Trophoblast cell (in vitro differentiated cells and primary cell): Measurements from ENCODE around the gene DDX27.

Source experiments
- DNase-seq, 2 donors: peaks; one replicate each; pipeline ENCODE4 v3.0.0-alpha.2; 2016
- H2AFZ ChIP-seq: 2 replicates; pipeline ENCODE4 v1.6.1; 2013; ENCODE audit warnings: low read length, moderate library complexity, mild to moderate bottlenecking; ENCODE audit not compliant: insufficient read depth, poor library complexity
- H2AK5ac ChIP-seq: 2 replicates; pipeline ENCODE4 v1.6.1; 2013; ENCODE audit warnings: mild to moderate bottlenecking, low read length
- H2BK120ac ChIP-seq: 2 replicates; pipeline ENCODE4 v1.6.1; 2013; ENCODE audit warnings: low read length, mild to moderate bottlenecking, moderate library complexity; ENCODE audit not compliant: insufficient read depth, poor library complexity
- H2BK12ac ChIP-seq: 2 replicates; pipeline ENCODE4 v1.6.1; 2013; ENCODE audit warnings: mild to moderate bottlenecking, low read length, moderate library complexity
- H2BK5ac ChIP-seq: 2 replicates; pipeline ENCODE4 v1.6.1; 2013; ENCODE audit warnings: low read length, low read depth, moderate library complexity, mild to moderate bottlenecking; ENCODE audit not compliant: poor library complexity
- H3K14ac ChIP-seq: 2 replicates; pipeline ENCODE4 v1.6.1; 2013; ENCODE audit warnings: mild to moderate bottlenecking, low read length
- H3K18ac ChIP-seq: 2 replicates; pipeline ENCODE4 v1.6.1; 2013; ENCODE audit warnings: mild to moderate bottlenecking, low read length
- H3K23ac ChIP-seq: 2 replicates; pipeline ENCODE4 v1.6.1; 2013; ENCODE audit warnings: low read length
- H3K27ac ChIP-seq: 2 replicates; pipeline ENCODE4 v1.5.1; 2013; ENCODE audit warnings: low read depth, mild to moderate bottlenecking, inconsistent platforms, low read length, moderate library complexity
- H3K27me3 ChIP-seq: 2 replicates; pipeline ENCODE4 v1.6.1; 2013; ENCODE audit warnings: inconsistent platforms, mild to moderate bottlenecking, low read length, moderate library complexity; ENCODE audit not compliant: insufficient read depth
- H3K36me3 ChIP-seq, 2 experiments: 1 replicate in 1 of 2; 2 replicates in 1 of 2; pipeline ENCODE4 v1.6.1; 2013; ENCODE audit warnings: low read length in 2 of 2, mild to moderate bottlenecking in 2 of 2, moderate library complexity in 1 of 2; ENCODE audit not compliant: insufficient read depth in 2 of 2, control insufficient read depth in 1 of 2
- H3K4ac ChIP-seq: 2 replicates; pipeline ENCODE4 v1.6.1; 2013; ENCODE audit warnings: low read depth, mild to moderate bottlenecking, low read length, moderate library complexity
- H3K4me1 ChIP-seq, 2 experiments: 1 replicate in 1 of 2; 2 replicates in 1 of 2; pipeline ENCODE4 v1.6.1; 2013; ENCODE audit warnings: low read length in 2 of 2, mild to moderate bottlenecking in 2 of 2, moderate library complexity in 1 of 2; ENCODE audit not compliant: insufficient read depth in 2 of 2, control insufficient read depth in 1 of 2
- H3K4me2 ChIP-seq: 2 replicates; pipeline ENCODE4 v1.6.1; 2013; ENCODE audit warnings: inconsistent platforms, mild to moderate bottlenecking, low read length, moderate library complexity
- H3K4me3 ChIP-seq: 2 replicates; pipeline ENCODE4 v1.5.1; 2013; ENCODE audit warnings: mild to moderate bottlenecking, low read depth, low read length, inconsistent platforms
- H3K79me1 ChIP-seq: one replicate; pipeline ENCODE4 v1.6.1; 2013; ENCODE audit warnings: low read length
- H3K79me2 ChIP-seq: 2 replicates; pipeline ENCODE4 v1.6.1; 2013; ENCODE audit warnings: low read length, mild to moderate bottlenecking; ENCODE audit not compliant: control insufficient read depth, insufficient read depth, poor library complexity
- H3K9ac ChIP-seq: 2 replicates; pipeline ENCODE4 v1.6.1; 2013; ENCODE audit warnings: mild to moderate bottlenecking, low read length
- H3K9me3 ChIP-seq: 2 replicates; pipeline ENCODE4 v1.6.1; 2013; ENCODE audit warnings: low read depth, mild to moderate bottlenecking, control low read depth, inconsistent platforms, low read length; ENCODE audit not compliant: insufficient read depth
- H4K12ac ChIP-seq: 2 replicates; pipeline ENCODE4 v1.6.1; 2013; ENCODE audit warnings: low read depth, mild to moderate bottlenecking, low read length, moderate library complexity
- H4K8ac ChIP-seq: 2 replicates; pipeline ENCODE4 v1.6.1; 2013; ENCODE audit warnings: low read depth, mild to moderate bottlenecking, low read length, moderate library complexity
- H4K91ac ChIP-seq: one replicate; pipeline ENCODE4 v1.6.1; 2013; ENCODE audit warnings: low read depth, mild to moderate bottlenecking, low read length, moderate library complexity
- WGBS: extraction: QIAGEN DNeasy Blood & Tissue Kit; methylation state at CpG from one replicate; pipeline ENCODE4 v1.1.7; 2013; ENCODE audit warnings: missing lambda C conversion rate; ENCODE audit not compliant: insufficient read length, insufficient coverage; ENCODE audit errors: extremely low coverage; 5-methylcytosine and 5-hydroxymethylcytosine counted together

DDX27 gene

DNA sequence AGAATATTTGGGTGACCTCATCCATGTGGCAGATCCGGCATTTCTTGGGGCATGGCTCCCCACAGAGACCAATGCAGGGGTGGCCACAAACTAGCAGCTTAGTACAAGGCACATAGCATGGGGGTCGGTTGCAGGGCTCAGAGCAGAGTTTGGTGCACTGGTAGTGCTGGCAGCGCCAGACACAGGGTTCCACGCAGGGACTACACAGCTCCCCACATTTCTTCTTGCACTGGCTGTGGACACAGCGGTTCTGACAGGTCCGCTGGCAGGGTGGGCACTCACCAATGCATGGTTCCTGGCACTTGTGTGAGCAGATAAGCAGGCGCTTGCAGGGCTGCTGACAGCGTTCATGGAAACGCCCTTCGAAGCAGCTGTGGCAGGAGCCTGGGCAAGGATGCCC lies 29.1 kb downstream of the DDX27 start:
- DNase-seq: no peak
- Histone ChIP-seq H3K4me3 (no peak overlapping the region), H3K9ac (no peak overlapping the region), H3K36me3 (peaks cover 55 to 73% of the 10 kb centered on the region in 2 experiments), H3K79me1 (no peaks in the 10 kb centered on the region), H2AK5ac (no peak overlapping the region), H3K79me2 (no peaks in the 10 kb centered on the region), H3K18ac (no peak overlapping the region), H2BK120ac (no peak overlapping the region), H3K4me1 (no peaks in the 10 kb centered on the region), H3K4me2 (no peak overlapping the region), H3K9me3 (no peaks in the 10 kb centered on the region), H2AFZ (no peak overlapping the region), H4K8ac (no peak overlapping the region), H3K23ac (no peak overlapping the region), H4K12ac (no peak overlapping the region), H2BK5ac (no peak overlapping the region), H3K27ac (no peak overlapping the region), H2BK12ac (no peak overlapping the region), H3K27me3 (no peaks in the 10 kb centered on the region), H3K4ac (no peak overlapping the region), H3K14ac (no peak overlapping the region), H4K91ac (no peak overlapping the region)
- WGBS: no CpG with 5 or more reads among the region's 10 CpGs

DNA sequence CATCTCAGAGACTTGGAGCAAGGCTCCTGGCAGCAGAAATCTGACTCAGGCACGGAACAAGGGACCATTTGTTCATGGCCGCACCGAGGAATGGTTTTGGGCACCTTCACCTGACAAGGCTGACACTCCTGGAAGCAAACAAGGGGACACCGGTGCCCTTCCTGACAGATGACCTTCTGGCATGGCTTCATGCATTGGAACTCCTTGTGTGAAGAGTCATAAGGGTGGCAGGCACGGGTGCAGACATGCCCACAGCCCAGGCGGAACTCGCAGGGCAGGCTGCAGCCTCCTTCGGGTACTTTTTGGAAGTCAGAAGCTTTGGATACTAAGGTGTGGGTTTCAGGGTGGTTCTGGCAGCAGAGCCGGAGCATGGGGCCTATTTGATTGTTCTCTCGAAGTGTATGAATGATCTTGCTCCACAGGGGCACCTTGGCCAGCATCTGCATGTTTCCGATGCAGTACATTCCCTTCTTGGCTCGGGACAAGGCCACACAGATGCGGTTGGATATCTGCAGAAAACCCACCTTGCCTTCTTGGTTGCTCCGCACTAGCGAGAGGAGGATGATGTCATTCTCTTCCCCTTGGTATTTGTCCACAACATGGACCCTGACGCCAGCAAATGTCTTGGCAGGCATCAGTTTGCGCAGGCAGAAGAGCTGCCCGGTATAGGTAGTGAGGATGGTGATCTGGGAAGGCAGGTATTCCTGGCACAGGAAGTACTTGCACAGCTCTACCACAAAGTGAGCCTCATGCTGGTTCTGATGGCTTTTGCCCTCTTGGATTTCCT lies 29.9 kb downstream of the DDX27 start:
- no peak overlapping the region for H2BK120ac ChIP-seq
- WGBS: no CpG with 5 or more reads among the region's 18 CpGs
- H3K9ac ChIP-seq: no peak overlapping the region
- no peaks in the 10 kb centered on the region for H3K27me3 ChIP-seq
- no peak overlapping the region for H3K18ac ChIP-seq
- no peak overlapping the region for H3K4ac ChIP-seq
- H3K36me3 ChIP-seq: peaks cover 63 to 78% of the 10 kb centered on the region in 2 experiments
- H3K27ac ChIP-seq: no peak overlapping the region
- no peak overlapping the region for H3K14ac ChIP-seq
- H3K4me2 ChIP-seq: no peak overlapping the region
- H3K79me1 ChIP-seq: no peaks in the 10 kb centered on the region
- no peak overlapping the region for H4K12ac ChIP-seq
- no peak overlapping the region for H2AK5ac ChIP-seq
- H2AFZ ChIP-seq: no peak overlapping the region
- H2BK12ac ChIP-seq: no peak overlapping the region
- no peaks in the 10 kb centered on the region for H3K9me3 ChIP-seq
- H3K23ac ChIP-seq: no peak overlapping the region
- DNase-seq: no peak
- no peak overlapping the region for H3K4me3 ChIP-seq
- no peak overlapping the region for H4K8ac ChIP-seq
- H3K79me2 ChIP-seq: no peaks in the 10 kb centered on the region
- H2BK5ac ChIP-seq: no peak overlapping the region
- no peak overlapping the region for H4K91ac ChIP-seq
- H3K4me1 ChIP-seq: no peaks in the 10 kb centered on the region

DNA sequence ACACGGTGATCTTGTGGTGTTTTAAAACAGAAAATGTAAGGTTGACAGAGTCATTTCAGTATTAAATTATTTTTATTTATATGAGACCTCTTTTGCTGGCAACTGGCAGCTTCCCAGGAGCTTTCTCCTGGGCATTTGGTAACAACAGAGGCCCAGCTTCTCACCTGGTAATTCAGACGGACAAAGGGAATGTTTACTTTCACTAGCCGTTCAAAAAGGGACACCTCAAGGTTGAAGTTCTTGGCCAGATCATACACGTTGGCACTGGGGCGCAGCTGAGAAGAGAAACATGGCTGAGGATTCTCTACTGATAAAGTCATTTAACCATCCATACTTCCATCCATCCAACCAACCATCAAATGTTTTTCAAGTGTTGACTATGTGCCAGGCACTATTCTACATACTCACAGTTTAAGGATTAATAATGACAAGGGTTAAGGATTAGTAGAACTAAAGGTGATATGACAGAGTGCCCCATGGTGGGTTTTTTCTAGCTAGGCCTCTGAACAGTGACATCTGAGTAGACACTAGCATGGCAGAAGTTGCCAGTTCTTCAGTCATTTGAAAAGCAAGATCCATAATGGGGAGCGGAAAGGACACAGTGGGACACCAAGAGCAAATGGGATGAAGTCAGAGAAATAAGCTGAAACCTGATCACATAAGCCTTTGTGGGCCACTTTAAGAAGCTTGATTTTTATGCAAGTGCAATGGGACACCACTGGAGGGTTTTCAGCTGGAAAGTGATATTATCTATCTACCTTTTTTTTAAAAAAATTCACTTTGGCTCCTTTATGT lies 33.5 kb downstream of the DDX27 start:
- Histone ChIP-seq H4K91ac (no peak overlapping the region), H3K4ac (no peak overlapping the region), H2AK5ac (no peak overlapping the region), H3K9me3 (no peaks in the 10 kb centered on the region), H3K27ac (no peak overlapping the region), H3K9ac (no peak overlapping the region), H4K12ac (no peak overlapping the region), H3K18ac (no peak overlapping the region), H2AFZ (no peak overlapping the region), H2BK5ac (no peak overlapping the region), H3K27me3 (no peaks in the 10 kb centered on the region), H3K4me1 (no peaks in the 10 kb centered on the region), H3K79me2 (no peaks in the 10 kb centered on the region), H2BK120ac (no peak overlapping the region), H3K4me2 (no peak overlapping the region), H3K79me1 (no peaks in the 10 kb centered on the region), H2BK12ac (no peak overlapping the region), H3K4me3 (no peak overlapping the region), H3K14ac (no peak overlapping the region), H3K23ac (no peak overlapping the region), H4K8ac (no peak overlapping the region), H3K36me3 (peaks cover 60 to 72% of the 10 kb centered on the region in 2 experiments)
- no CpG with 5 or more reads among the region's 6 CpGs for WGBS
- no peak for DNase-seq

DNA sequence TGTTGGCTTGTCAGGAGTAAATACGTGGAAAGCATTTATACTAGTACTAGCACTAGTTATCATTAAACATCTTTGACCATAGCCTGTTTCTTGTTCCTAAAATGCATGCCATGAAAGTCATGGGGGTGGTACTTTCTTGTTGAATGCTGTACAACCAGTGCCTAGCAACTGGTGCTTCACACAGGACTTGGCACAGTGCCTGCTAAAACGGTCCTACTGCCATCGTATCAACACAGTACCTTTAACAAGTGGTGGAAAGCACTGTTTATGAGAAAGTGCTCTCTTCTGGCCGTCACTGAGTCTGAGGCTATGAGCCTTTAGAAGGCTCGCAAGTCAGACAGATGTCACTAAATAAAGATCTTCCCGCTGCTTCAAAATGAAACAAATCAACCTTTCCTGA lies 37.0 kb downstream of the DDX27 start:
- Histone ChIP-seq H3K27me3 (no peaks in the 10 kb centered on the region), H3K36me3 (peaks cover 46 to 57% of the 10 kb centered on the region in 2 experiments)

More for the DNA sequence above, 37.0 kb downstream of the DDX27 start:
- Histone ChIP-seq H2BK120ac (no peak overlapping the region), H3K23ac (no peak overlapping the region), H3K4me3 (no peak overlapping the region), H4K91ac (no peak overlapping the region), H3K27ac (no peak overlapping the region), H2BK12ac (no peak overlapping the region), H3K79me1 (no peaks in the 10 kb centered on the region), H4K12ac (no peak overlapping the region), H3K9ac (no peak overlapping the region), H3K4ac (no peak overlapping the region), H3K9me3 (no peaks in the 10 kb centered on the region), H4K8ac (no peak overlapping the region), H3K4me2 (no peak overlapping the region), H3K79me2 (no peaks in the 10 kb centered on the region), H3K18ac (no peak overlapping the region), H2AFZ (no peak overlapping the region), H3K14ac (no peak overlapping the region), H2AK5ac (no peak overlapping the region), H3K4me1 (no peaks in the 10 kb centered on the region), H2BK5ac (no peak overlapping the region)
- DNase-seq: no peak
- no CpG with 5 or more reads among the region's 6 CpGs for WGBS
